Ecto neural progenitor cell (in vitro differentiated cells): ENCODE measurements around the gene PHF21B.

Source experiments
- DNase-seq: peaks from one replicate; pipeline ENCODE4 v3.0.0-alpha.2; 2018; ENCODE audit warnings: low spot score

The PHF21B gene

GRCh38 chr22:44956840-44957767 lies 52.7 kb downstream of the PHF21B start:
- no peak for DNase-seq

- no peak for DNase-seq
Measured at GRCh38 chr22:44955102-44955501, 54.7 kb downstream of the PHF21B start.

- no peak for DNase-seq
Measured at GRCh38 chr22:44954149-44954548, 55.7 kb downstream of the PHF21B start.

GRCh38 chr22:44952863-44953746 lies 56.7 kb downstream of the PHF21B start:
- DNase-seq, result no peak

- no peak for DNase-seq
Measured at GRCh38 chr22:44951510-44951816, 58.3 kb downstream of the PHF21B start.

- DNase-seq, result no peak
Measured at GRCh38 chr22:44950806-44951509, 58.8 kb downstream of the PHF21B start.

GRCh38 chr22:44947846-44948245 lies 62.0 kb downstream of the PHF21B start:
- no peak for DNase-seq

- no peak for DNase-seq
Measured at GRCh38 chr22:44947049-44947448, 62.8 kb downstream of the PHF21B start.

GRCh38 chr22:44944883-44945601 lies 64.8 kb downstream of the PHF21B start:
- DNase-seq, result no peak

- DNase-seq, result no peak
Measured at GRCh38 chr22:44943701-44944324, 66.0 kb downstream of the PHF21B start.

GRCh38 chr22:44942979-44943700 lies 66.7 kb downstream of the PHF21B start:
- DNase-seq, result no peak

- no peak for DNase-seq
Measured at GRCh38 chr22:44942056-44942455, 67.7 kb downstream of the PHF21B start.

GRCh38 chr22:44941207-44941606 lies 68.6 kb downstream of the PHF21B start:
- DNase-seq, result peak; percentile 64

GRCh38 chr22:44940130-44940529 lies 69.7 kb downstream of the PHF21B start:
- no peak for DNase-seq

GRCh38 chr22:44939451-44939850 lies 70.4 kb downstream of the PHF21B start:
- DNase-seq, result no peak

- no peak for DNase-seq
Measured at GRCh38 chr22:44938886-44939285, 70.9 kb downstream of the PHF21B start.

GRCh38 chr22:44937216-44937615 lies 72.6 kb downstream of the PHF21B start:
- DNase-seq, result no peak

GRCh38 chr22:44936201-44936600 lies 73.6 kb downstream of the PHF21B start:
- no peak for DNase-seq

GRCh38 chr22:44935724-44936123 lies 74.1 kb downstream of the PHF21B start:
- DNase-seq, result no peak

- no peak for DNase-seq
Measured at GRCh38 chr22:44934454-44934735, 75.4 kb downstream of the PHF21B start.
